GM12865 (cell line): ENCODE measurements around the gene CPNE6.

Source experiments
- DNase-seq: peaks from one replicate; pipeline ENCODE4 v3.0.0; 2010; ENCODE audit warnings: low read depth
- H3K4me3 ChIP-seq: 2 replicates; pipeline ENCODE4 v1.5.1; 2011; ENCODE audit warnings: mild to moderate bottlenecking, low read depth, low read length, control low read depth
- CTCF ChIP-seq: IDR thresholded peaks from 2 replicates; pipeline ENCODE4 v1.5.1; 2011; ENCODE audit warnings: low read length, control low read depth, low read depth, inconsistent platforms; ENCODE audit not compliant: insufficient read depth; ENCODE audit errors: missing control alignments

The CPNE6 gene

GRCh38 chr14:24092110-24092504 is 20.7 kb downstream of the CPNE6 start:
- DNase-seq, result no peak
- no peak for TF ChIP-seq CTCF
- H3K4me3 ChIP-seq, result no peak overlapping the region

GRCh38 chr14:24092505-24093206 is 21.3 kb downstream of the CPNE6 start:
- TF ChIP-seq CTCF, result no peak
- DNase-seq, result no peak
- H3K4me3 ChIP-seq, result no peak overlapping the region

- peak overlapping the region; percentile 75 for H3K4me3 ChIP-seq
Observed at GRCh38 chr14:24093207-24093900, 22.0 kb downstream of the CPNE6 start.

GRCh38 chr14:24093901-24094840 is 22.8 kb downstream of the CPNE6 start, which contains the start of gene PCK2:
TSS of gene PCK2 (plus strand) at chr14:24094311. CDS start at chr14:24094406, 95 bp downstream.
- TF ChIP-seq CTCF, result no peak
- H3K4me3 ChIP-seq, result peak within 1 kb of the TSS; percentile 75
- peak; percentile 94 for DNase-seq

More at GRCh38 chr14:24093207-24093900, 22.0 kb downstream of the CPNE6 start:
- DNase-seq, result no peak
- TF ChIP-seq CTCF, result no peak

GRCh38 chr14:24094841-24095270 is 23.5 kb downstream of the CPNE6 start:
- no peak for DNase-seq
- no peak for TF ChIP-seq CTCF
- peak overlapping the region; percentile 75 for H3K4me3 ChIP-seq

- H3K4me3 ChIP-seq, result peak overlapping the region; percentile 75
- peak; percentile 96 for DNase-seq
Observed at GRCh38 chr14:24095271-24096068, 24.1 kb downstream of the CPNE6 start.

More at GRCh38 chr14:24095271-24096068, 24.1 kb downstream of the CPNE6 start:
- TF ChIP-seq CTCF, result no peak
